SK-N-MC (cell line): ENCODE data around the gene WNT3.
A peak's percentile ranks its signal among the peaks of the same experiment; 100 is the strongest.

Source experiments
- DNase-seq: peaks from one replicate; pipeline ENCODE4 v3.0.0-alpha.2; 2011; ENCODE audit warnings: low read depth, low spot score
- H3K27ac ChIP-seq: fragments of 200-600 bp; sonication (generic); 2 replicates; pipeline ENCODE4 v1.5.1; 2016; ENCODE audit warnings: mixed run types
- H3K36me3 ChIP-seq: fragments of 200-600 bp; sonication (generic); 2 replicates; pipeline ENCODE4 v1.6.1; 2017; ENCODE audit warnings: antibody characterized with exemption, low read length, mixed read lengths; ENCODE audit not compliant: insufficient read depth
- H3K4me3 ChIP-seq: fragments of 200-600 bp; sonication (generic); 2 replicates; pipeline ENCODE4 v1.5.1; 2016
- H3K9ac ChIP-seq: fragments of 200-600 bp; sonication (generic); 2 replicates; pipeline ENCODE4 v1.8.0; 2017; ENCODE audit warnings: mixed run types, mixed read lengths; ENCODE audit not compliant: insufficient read length
- H3K9me3 ChIP-seq: fragments of 200-600 bp; sonication (generic); 2 replicates; pipeline ENCODE4 v1.6.1; 2017; ENCODE audit warnings: low read depth, mild to moderate bottlenecking, antibody characterized with exemption, low read length, moderate library complexity, mixed read lengths
- EZH2 ChIP-seq: fragments of 200-600 bp; sonication (generic); IDR thresholded peaks from one replicate; pipeline ENCODE4 v1.6.1; 2017; ENCODE audit warnings: antibody characterized with exemption
- FOXP2 ChIP-seq: optimal IDR thresholded peaks from 2 replicates; pipeline ENCODE3; 2011; ENCODE audit warnings: mild to moderate bottlenecking, moderate library complexity; ENCODE audit not compliant: insufficient read depth; ENCODE audit errors: extremely low read length, control extremely low read depth
- POLR2AphosphoS5 ChIP-seq: IDR thresholded peaks from 2 replicates; pipeline ENCODE4 v1.6.1; 2012; ENCODE audit warnings: mild to moderate bottlenecking, low read depth, low read length, borderline replicate concordance

The WNT3 gene, protein sequence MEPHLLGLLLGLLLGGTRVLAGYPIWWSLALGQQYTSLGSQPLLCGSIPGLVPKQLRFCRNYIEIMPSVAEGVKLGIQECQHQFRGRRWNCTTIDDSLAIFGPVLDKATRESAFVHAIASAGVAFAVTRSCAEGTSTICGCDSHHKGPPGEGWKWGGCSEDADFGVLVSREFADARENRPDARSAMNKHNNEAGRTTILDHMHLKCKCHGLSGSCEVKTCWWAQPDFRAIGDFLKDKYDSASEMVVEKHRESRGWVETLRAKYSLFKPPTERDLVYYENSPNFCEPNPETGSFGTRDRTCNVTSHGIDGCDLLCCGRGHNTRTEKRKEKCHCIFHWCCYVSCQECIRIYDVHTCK

DNA sequence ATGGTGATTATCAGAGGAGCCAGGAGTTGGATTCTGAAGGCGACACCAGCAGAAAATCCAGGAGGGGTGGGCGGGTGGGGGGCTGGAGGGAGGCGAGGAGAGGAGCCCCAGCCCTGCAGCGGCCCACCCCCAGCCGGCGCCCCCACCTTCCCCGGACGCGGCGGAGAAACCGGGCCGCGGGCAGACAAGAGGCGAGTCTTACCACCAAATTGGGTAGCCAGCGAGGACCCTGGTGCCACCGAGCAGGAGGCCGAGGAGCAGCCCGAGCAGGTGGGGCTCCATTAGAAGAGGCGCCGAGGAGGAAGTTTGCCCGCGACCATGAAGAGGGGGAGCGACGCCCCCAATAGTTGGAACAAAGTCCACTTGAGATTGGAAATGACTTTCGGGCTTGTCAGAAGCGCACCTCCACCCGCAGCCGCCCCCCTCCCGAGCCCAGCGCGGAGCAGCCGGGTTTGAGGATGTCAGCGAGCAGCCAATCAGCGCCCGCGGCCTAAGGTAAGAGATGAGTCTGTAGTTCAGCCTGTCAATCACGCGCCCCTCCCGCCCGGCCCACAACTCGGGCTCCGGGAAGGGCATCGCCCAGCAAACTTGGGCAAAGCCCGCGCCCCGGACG, at the start of gene WNT3:
Gene WNT3 (minus strand): TSS at position 377 of the 613 bp plus-strand sequence. CDS start 95 bp downstream, at position 282.
- Histone ChIP-seq H3K27ac (no peak within 1 kb of the TSS), H3K4me3 (peak within 1 kb of the TSS; percentile 28; the same call in 1 of the 2 replicates), H3K9me3 (no peaks in the 10 kb centered on the region), H3K9ac (no peak within 1 kb of the TSS), H3K36me3 (no peaks in the 10 kb centered on the region)
- TF ChIP-seq POLR2AphosphoS5: no peak
- no peak for TF ChIP-seq FOXP2
- no peak for TF ChIP-seq EZH2
- no peak for DNase-seq

DNA sequence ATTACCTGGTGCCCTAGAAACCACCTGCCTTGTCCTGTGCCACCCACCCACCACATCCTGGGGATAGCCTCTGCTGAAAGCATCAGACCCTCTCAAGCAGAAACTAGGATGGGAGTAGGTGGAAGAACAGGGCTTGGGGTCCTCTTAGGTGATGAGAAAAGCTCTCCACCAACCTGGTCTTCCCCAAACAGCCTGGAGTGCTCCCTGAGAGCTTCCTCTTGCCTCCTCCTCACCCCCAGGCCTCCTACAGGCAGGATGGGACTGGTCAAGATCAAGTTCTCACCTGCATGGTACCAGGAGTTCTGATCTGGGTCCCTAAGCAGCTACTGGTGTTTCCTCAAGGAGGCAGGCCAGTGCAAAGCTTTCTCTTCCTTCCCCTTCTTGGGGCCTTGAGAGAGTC, 48.3 kb upstream of the WNT3 start:
- H3K4me3 ChIP-seq: no peak overlapping the region
- no peaks in the 10 kb centered on the region for H3K9me3 ChIP-seq
- H3K27ac ChIP-seq: no peak overlapping the region
- H3K9ac ChIP-seq: no peak overlapping the region
- TF ChIP-seq POLR2AphosphoS5 (no peak), FOXP2 (no peak), EZH2 (no peak)
- no peaks in the 10 kb centered on the region for H3K36me3 ChIP-seq
- DNase-seq: no peak

DNA sequence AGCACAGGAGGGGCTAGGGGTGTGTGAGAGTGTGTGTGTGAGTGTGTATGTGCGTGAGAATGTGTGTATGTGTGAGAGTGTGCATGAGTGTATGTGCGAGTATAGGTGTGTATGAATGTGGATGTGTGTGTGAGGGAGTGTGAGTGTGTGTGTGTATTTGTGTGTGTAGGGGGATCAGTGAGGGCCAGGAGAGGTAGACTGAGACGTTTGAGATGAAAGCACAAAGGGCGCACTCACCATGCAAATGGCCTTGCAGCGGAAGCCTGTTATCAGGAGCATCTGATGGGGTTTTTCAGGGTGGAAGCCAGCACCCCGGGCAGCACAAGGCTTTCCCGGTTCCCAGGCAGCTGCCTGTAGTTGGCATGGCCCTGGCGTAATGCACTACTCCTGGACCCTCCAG, 47.8 kb upstream of the WNT3 start:
- Histone ChIP-seq H3K9me3 (no peaks in the 10 kb centered on the region), H3K36me3 (no peaks in the 10 kb centered on the region), H3K27ac (no peak overlapping the region), H3K9ac (no peak overlapping the region), H3K4me3 (no peak overlapping the region)
- no peak for TF ChIP-seq FOXP2
- no peak for TF ChIP-seq POLR2AphosphoS5
- no peak for TF ChIP-seq EZH2
- no peak for DNase-seq

DNA sequence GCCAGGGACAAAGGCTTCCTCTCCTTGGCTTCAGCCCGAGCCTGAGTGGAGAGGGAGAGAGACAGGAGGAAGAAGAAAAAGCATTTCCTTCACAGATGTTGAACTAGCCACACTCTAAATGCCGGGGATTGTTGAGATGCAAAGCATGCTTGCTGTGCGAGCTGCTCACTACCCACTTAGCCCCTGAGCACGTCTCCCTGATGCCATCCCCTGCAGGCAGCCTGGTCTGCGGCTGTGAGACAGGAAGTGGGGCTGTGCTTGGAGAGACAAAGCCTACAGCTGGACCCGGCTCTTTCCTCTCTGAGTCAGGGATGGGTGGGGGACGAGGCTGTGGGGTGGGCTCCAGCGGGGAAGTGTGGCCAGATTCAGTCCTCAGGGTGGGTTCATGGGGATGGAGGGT, 46.6 kb upstream of the WNT3 start:
- no peak for DNase-seq
- TF ChIP-seq POLR2AphosphoS5 (no peak), EZH2 (no peak), FOXP2 (no peak)
- Histone ChIP-seq H3K9ac (no peak overlapping the region), H3K4me3 (0 out of 2 replicates have a peak overlapping the region, but pooled peaks have one; percentile 18), H3K27ac (no peak overlapping the region), H3K9me3 (no peaks in the 10 kb centered on the region), H3K36me3 (no peaks in the 10 kb centered on the region)

DNA sequence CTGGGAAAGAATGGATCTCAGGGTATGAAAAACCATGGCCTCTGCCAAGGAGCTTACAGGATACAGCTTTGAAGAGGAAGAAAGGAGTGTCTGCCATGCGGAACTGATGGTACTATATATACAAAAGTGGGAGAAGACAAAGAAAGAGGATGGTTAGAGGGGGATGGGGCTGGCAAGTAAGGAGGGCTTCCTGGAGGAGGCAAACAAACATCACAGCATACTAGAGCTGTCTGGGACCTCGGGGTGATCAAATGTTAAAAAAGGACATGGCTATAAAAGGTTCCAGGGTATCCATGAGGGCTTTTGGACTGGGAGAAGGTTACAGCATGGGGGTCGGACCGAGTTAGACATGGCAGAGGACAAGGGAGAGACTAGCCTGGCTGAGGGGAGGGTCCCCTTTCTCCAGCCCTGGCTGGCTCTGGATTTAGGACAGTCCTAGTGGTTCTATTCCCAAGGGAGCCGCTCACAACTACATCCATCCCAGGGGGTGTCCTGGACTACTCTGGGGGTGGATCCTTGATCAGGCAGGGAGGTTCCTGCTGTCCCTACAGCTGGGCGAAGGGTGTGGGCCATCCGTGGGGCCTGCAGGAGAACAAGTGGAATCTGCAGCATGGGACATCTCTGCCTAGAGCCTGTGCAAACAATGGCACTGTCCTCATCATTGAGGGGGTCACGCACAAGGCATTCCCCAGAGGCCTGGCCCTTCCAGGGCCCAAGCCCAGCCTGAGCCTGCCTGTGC, 45.1 kb upstream of the WNT3 start:
- Histone ChIP-seq H3K9ac (no peak overlapping the region), H3K27ac (no peak overlapping the region)
- TF ChIP-seq EZH2 (no peak), POLR2AphosphoS5 (no peak), FOXP2 (no peak)

DNA sequence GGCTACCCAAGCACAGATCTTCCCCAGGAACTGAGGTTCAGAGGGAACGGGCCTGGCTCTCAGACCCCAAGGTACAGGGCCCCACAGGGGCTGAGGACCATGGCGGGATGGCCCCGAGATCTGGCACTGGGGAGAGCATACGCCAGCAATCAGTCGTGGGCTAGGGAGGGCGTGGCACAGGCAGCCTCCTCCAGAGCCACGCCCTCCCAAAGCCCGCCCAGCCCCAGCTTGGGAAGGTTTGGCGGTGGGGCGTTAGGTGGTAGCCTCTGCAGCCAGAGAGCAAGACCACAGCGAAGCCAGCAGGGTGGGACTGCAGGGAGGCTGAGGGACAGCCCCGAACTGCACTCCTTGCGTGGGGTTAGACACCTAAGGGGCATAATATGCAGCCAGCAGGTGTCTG, 44.5 kb upstream of the WNT3 start:
- no peaks in the 10 kb centered on the region for H3K9me3 ChIP-seq
- no peak overlapping the region for H3K9ac ChIP-seq
- H3K36me3 ChIP-seq: no peaks in the 10 kb centered on the region
- no peak overlapping the region for H3K27ac ChIP-seq
- TF ChIP-seq FOXP2: no peak
- no peak for TF ChIP-seq POLR2AphosphoS5
- TF ChIP-seq EZH2: no peak
- H3K4me3 ChIP-seq: no peak overlapping the region
- no peak for DNase-seq

More for the DNA sequence above, 45.1 kb upstream of the WNT3 start:
- Histone ChIP-seq H3K36me3 (no peaks in the 10 kb centered on the region), H3K4me3 (no peak overlapping the region), H3K9me3 (no peaks in the 10 kb centered on the region)
- DNase-seq: no peak

DNA sequence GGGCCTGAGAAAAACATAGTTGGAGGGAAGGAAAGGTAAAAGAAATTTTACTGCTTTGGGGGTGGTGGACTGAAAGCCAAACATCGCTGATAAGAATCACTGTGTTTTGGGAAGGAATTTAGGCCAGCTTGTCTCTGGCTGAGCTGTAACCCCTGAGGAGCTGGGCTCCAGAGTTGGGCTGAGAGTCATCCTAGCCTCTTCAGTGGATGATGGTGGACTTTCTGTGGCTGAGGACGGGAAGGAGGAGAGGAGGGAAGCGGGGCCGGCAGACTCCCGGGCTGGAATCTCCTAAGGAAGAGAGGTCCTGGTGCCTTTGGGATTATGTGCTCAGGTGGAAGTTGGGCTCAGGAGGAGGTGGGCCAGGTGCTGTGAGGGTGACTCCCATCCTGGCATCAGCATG, 41.5 kb upstream of the WNT3 start:
- TF ChIP-seq EZH2: no peak
- TF ChIP-seq FOXP2: no peak
- Histone ChIP-seq H3K27ac (no peak overlapping the region), H3K9me3 (no peaks in the 10 kb centered on the region), H3K4me3 (no peak overlapping the region), H3K9ac (no peak overlapping the region), H3K36me3 (no peaks in the 10 kb centered on the region)
- DNase-seq: no peak

DNA sequence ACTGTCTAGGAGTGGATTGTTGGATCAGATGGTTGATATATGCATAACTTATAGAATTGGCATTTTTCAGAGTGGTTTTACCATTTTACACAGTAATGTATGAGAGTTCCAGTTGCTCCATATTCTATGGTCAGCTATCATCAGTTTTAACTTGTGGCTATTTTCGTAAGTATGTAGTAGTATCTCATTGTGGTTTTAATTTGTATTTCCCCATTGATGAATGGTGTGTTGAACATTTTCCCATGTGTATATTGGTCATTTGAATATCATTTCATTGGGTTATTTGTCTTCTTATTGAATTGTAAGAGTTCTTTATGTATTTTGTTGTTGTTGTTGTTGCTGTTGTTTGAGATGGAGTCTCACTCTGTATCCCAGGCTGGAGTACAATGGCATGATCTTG, 39.1 kb upstream of the WNT3 start:
- H3K27ac ChIP-seq: no peak overlapping the region
- H3K9ac ChIP-seq: no peak overlapping the region
- no peak overlapping the region for H3K4me3 ChIP-seq
- H3K36me3 ChIP-seq: no peaks in the 10 kb centered on the region
- no peak for DNase-seq
- no peaks in the 10 kb centered on the region for H3K9me3 ChIP-seq
- TF ChIP-seq POLR2AphosphoS5 (no peak), EZH2 (no peak), FOXP2 (no peak)
